ENCODE measurements around the gene RNGTT.

GRCh38 chr6:88984606-88985005 lies 21.2 kb upstream of the RNGTT start:
- no peak for TF ChIP-seq CTCF (IDR thresholded peaks at IDR 0.05; ENCODE audit: poor library complexity)
- no peak for TF ChIP-seq EZH2 (IDR thresholded peaks at IDR 0.05; ENCODE audit: borderline replicate concordance)

All from hepatocyte (in vitro differentiated cells).